GM15510 (cell line): Measurements from ENCODE around the gene PPFIBP2.

ENCODE experiments used
- POLR2A ChIP-seq: IDR thresholded peaks from 3 replicates; pipeline ENCODE4 v1.6.1; 2011; ENCODE audit warnings: borderline replicate concordance; ENCODE audit not compliant: insufficient read length; ENCODE audit errors: extremely low read depth

PPFIBP2 gene

DNA sequence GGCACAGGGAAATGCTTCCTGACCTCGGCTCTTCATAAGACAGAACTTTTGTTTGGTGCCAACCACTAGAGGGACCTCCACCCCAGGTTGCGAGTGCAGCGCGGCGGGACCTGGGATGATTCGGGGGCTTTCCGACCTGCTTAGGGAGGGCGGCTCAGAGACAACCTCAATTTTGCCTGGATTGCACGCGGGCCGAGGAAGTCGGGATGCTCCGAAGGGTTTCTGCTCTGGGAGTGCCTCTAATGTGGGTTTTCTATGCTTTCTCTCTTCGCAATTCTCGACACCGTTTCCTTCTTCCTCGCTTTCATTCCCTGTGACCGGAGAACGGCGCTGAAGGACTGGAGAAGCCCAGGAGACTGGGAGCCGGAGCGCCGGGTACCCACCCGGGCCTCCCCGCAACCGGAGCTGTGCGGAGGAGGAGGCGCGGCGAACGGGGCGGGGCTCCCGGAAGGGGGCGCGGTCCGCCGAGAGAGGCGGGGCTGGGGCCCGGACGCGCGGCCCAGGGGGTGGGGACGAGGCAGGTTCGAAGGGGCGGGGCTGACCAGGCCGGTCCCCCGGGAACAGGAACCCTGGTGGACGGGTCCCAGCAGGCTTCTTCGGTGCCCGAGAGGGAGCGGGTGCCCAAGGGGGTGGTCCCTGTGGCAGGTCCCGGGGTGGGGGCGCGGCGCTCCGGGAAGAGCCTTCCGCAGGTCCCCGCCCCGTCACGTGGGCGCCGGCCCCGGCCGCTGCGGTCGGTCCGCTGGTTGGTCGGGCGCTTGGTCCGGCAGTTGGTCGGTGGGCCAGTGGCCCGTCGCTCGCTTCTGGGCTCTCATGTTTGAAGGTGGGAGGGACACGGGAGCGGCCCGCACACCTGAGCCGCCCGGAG lies at the start of gene PPFIBP2:
TSS of gene PPFIBP2 (plus strand) at position 766 of the 865 bp plus-strand sequence. CDS start 35,477 bp downstream, outside the sequence.
- peak; percentile 69 for TF ChIP-seq POLR2A

DNA sequence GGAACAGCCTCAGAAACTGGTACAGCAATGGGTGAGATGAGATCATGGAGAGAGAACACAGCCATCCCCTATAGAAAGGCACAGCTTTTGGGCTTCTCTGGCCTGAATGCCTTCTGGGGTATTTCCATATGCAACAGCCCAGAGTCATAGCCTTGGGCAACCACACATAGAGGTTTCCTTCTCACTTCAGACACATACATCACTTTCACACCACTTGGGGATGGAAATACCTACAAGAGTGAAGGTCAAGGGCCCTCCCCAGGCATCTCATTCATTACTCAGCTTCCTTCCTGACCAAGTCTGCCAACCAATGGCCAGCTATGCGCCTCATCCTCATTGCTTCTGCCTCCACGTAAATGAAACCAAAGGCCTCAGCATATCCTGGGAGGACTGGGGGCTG lies 46.1 kb upstream of the PPFIBP2 start:
- TF ChIP-seq POLR2A, result no peak

DNA sequence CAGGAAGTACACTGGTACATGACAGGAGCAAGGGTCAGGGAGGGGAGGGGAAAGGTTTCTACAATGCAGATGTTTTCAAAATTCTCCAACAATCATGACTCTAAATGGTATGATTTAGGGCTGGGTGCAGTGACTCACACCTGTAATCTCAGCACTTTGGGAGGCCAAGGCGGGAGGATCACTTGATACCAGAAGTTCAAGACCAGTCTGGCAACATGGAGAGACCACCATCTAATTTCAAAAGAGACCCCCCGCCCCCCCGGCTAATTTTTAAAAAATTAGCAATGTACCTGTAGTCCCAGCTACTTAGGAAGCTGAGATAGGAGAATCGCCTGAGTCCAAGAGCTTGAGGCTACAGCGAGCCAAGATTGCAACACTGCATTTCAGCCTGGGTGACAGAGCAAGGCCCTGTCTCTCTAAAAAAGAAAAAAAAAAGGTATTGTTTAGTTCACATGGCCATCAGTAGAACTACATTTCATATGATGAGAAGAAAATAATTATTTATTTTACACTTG lies 44.4 kb upstream of the PPFIBP2 start:
- no peak for TF ChIP-seq POLR2A

DNA sequence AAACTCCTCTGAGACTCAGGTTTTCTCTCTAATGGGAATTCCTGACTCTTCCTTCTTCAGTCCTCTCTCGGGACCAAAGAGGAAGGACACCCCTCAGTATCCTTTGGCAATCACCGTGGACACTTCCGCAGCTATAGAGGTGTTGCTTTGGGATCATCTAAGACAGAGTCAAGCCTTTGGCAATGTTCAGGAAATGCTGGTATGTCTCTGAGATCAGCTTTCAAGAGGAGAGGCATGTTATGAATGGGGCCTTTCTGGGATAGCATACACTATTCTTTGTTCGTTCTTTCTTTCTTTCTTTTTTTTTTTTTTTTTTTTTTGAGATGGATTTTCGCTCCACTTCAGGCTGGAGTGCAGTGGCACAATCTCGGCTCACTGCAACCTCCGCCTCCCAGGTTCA lies 42.7 kb upstream of the PPFIBP2 start:
- TF ChIP-seq POLR2A, result no peak

DNA sequence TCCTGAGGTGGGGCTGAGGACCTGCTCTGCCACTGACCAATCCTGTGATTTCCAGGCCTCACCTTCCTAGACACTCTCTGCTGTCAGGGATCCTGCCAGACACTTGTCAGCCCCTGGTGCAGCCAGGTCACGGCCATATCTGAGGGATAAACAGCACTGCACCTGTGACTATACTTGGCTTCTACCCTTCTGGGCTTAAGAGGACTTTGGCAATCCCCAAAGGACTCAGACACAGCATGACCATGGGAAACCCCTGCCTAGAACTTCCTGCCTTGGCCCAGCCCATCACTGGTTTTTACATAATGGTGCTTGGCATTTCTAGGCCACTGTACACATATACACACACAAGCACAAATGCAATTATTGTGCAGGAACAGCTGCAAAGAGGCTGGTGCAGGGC lies 40.1 kb upstream of the PPFIBP2 start:
- TF ChIP-seq POLR2A, result no peak

DNA sequence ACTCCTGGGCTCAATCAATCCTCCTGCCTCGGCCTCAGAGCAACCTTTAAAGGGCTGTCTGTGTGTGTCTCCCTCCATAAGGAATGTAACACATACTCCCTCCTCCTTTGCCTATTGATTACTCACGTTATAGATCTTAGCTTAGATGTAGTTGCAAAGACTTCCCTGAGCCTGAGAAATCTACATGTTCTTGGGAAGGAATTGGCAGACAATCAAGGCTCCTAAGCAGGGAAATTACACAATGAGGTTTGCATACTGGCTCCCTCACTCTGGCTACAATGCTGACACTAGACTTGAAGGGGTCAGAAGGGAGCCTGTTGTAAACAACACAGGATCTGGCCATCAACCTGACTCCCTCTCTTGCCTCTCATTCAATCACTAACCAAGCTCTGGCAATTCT lies 33.7 kb upstream of the PPFIBP2 start:
- no peak for TF ChIP-seq POLR2A

DNA sequence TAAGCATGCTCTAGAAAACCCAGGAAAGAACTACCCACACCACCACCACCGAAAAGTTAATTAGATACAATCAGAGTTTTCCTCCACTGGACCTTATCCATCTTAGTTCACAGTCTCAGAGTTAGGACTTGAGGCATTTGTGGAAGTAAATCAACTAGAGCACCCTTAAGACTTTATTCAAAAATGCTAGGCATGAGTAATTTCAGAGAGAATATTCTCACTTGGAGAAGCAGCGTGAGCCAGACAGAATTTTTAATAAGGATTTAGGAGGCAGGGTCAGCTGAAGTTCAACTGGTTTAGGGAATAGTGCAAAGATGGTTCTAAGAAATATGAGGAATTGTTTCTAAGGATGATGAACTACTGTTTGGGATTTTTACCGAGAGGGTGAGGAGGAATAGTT lies 29.7 kb upstream of the PPFIBP2 start:
- TF ChIP-seq POLR2A, result no peak

DNA sequence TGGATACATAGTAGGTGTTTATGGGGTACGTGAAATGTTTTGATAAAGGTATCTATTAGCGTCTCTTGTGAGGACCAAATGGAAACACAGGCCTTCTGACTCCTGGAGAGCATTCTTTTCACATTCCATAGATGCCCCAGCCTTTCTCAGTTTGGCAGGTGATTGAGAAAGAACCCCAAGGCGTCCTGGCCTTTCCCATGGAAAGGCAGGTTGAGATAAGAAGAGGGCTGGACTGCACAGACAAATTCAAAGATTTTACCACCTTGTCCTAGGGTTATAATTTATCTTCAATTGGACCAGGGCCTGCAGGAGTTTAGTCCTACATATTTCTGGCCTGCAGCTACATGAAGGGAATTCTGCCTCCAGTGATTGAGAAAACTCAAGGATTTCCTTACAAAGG lies 29.2 kb upstream of the PPFIBP2 start:
- TF ChIP-seq POLR2A, result no peak

DNA sequence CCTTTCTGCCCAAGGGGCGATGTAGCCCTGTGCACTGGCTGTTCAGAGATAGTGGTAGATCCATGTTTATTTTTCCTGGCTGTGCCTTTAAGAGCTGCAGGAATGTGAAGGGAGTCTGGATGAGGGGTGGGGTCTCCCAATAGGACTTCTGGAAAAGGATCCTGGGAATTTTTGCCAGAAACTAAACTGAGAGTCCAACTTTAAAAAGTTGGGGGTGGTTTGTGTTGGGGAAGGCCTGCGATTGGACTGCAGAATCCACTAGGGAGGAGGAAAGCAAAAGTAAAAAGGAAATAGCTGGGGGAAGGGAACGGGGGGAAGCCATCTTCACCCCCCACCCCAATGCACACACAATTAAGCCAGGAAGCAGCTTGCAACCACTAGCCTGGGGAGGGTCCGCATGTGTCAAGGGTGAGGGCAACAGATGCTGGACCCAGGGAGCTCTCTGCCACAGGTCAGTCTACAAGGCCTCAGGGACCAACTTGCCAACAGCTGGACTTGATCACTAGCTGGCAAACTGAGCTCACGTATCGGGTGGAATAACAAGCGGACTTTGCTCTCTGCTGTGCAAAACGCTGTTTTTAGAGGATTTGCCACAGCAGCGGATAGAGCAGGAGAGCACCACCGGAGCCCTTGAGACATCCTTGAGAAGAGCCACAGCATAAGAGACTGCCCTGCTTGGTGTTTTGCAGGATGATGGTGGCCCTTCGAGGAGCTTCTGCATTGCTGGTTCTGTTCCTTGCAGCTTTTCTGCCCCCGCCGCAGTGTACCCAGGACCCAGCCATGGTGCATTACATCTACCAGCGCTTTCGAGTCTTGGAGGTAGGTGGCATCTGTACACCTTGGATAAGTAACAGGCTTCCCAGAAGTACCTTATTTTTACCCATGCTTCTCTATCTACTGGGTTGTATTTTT lies 28.4 kb upstream of the PPFIBP2 start, which contains the start of gene OLFML1:
TSS of gene OLFML1 (plus strand) at position 321 of the 912 bp plus-strand sequence. CDS start at position 691, 370 bp downstream.
- TF ChIP-seq POLR2A, result no peak

DNA sequence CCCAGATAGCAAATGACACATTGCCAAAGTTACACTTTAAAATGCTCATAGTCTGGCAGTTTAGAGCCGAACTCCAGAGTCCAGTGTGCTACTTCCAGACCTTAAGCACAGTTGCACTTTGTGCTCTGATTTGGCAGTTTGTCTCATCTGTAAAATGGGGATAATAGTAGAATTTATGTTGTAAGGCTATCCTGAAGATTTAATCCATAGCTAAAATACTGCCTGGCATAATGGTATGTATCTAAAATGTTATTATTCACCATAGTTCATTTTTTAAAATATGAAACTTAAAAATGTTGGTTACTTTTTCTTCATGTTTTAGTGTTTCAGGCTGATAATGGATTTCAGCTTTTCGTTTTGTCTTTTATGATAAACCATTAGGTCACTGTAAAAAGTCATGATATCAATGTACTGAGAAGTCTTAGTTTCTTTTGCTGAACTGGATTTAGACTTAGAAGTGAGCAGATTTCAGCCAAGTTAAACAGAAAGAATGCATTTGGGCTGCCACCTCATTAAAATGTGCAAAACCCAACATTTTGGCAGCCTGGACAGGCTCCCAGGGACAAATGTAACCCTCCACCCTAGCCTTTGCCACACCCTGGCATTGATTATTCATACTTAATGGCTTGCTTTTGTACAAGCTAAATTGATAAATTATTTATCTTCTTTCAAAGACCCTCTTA lies 27.6 kb upstream of the PPFIBP2 start:
- no peak for TF ChIP-seq POLR2A

DNA sequence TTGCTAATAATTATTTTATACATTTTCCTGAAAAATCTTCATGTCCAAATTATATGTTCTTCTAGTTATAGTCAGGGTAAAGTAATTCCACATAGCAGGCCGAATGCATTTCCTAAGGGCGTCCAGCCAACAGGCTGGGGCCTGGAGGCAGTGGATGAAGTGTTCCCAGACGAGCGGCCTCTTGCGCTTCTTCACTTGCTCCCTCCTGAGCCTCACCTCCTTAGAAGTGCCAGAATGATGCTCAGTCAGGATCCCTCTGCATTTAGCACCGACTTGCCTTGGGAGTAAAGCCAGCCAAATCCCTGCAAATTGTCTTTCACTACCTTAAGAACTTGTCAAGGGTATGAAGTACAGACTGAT lies 27.0 kb upstream of the PPFIBP2 start:
- TF ChIP-seq POLR2A, result no peak

DNA sequence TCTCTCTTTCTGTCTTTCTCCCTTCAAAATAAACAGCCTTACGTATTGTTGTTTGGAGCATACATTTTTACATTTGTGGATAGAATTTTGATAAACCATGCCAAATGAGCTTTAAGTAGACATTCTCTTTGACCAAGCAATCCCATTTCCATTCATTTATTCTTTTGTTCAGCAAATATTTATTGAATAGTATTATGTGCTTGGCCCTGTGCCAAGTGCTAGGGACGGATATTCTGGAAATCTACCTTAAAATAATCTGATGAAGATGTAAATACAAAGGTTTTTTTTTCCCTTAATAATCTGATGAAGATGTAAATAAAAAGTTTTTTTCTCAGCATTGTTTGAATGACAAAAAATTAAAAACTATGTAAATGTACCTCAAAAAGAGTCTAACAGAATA lies 26.4 kb upstream of the PPFIBP2 start:
- no peak for TF ChIP-seq POLR2A

DNA sequence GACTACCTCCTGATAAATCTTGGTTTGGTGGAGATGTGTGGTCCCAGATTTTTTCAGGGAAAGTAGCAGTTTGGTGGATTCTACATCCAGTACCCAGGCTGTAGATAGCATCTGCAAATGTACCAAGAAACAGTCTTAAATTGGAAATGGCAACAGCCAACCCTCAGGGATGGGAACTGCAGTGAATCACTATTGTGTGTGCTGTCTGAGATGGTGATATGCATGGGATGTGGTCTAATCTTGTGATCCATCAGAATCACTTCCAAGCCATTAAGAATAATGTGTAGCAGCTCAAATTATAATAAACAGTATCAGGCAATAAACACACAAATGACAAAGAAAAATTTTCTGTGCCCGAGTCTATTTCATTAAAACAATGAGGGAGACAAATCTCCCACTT lies 25.1 kb upstream of the PPFIBP2 start:
- no peak for TF ChIP-seq POLR2A

DNA sequence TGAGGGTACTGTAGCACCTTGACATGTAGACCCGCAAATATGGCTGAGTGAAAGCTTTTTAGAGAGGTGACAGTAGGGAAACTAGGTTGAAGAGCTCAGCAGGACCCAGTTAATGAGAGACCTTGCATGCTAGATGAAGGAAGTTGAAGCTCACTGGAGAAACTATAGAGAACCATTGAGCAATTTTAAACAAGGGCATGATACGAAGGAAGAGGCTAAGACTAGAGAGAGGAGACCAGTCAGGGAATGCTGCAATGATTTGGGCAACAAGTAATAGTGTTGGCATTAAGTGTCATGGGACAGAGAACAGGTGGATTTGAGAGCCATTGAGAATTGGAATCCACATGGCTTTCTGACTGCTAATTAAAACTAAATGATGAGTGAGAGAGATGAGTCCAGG lies 24.4 kb upstream of the PPFIBP2 start:
- TF ChIP-seq POLR2A, result no peak

DNA sequence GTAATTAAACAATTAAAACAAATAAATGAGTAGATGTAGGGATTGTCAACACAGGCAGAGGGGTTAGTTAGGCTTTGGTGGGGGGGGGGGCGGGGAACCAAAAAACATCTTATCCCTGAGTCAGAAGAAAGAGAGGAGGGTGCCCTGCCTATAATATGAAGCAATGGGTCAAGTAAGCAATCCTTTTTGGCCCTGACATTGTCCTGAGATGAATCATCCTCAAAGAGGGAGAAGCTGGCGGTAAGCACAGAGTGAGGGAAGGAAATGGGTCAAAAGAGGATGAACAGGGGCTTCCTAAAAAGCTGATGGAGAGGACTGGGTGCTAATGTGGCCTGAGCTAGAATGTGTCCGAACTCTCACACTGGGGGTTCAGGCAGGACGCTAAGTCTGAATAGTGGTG lies 23.7 kb upstream of the PPFIBP2 start:
- no peak for TF ChIP-seq POLR2A

DNA sequence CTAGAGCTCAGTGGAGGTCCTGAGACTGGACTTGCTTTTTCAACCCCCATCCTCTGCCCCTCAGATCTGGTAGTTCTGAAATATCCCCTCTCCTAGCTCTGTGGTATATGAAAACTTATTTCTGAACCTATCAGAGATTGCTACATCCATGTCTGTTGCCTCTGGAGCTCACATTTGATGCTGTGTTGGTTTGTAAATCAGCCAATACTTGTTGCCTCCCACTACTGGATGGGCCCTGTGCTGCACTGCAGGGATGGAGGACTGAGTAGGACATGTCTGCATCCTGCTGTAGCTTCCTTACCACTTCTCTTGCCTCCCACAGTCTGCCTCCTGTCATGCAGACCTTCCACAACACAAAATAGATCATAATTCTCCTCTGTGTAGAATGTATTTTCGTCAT lies 23.3 kb upstream of the PPFIBP2 start:
- no peak for TF ChIP-seq POLR2A

DNA sequence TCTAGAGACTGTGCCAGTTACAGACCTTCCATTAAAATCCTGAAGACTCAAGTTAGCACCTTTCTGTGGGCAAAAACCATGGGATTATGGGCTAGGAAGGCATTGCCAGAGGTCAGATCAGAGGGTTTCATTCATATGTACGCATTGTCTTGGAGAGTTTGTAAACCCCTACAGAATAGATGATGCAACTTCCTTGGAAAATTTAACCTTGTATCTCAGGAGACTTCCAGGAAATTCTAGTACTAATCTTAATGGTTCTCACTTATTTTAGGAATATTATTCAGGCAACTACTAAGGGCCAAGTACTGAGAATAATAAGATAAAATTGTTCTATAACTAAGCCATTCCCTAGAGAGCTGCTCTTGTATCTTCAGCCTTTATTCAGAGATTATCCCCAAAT lies 21.5 kb upstream of the PPFIBP2 start:
- TF ChIP-seq POLR2A, result no peak
